ENCODE measurements around the gene FAM3C.

FAM3C gene

GRCh38 chr7:121397361-121397760, 1.3 kb upstream of the FAM3C start:
- H3K9me3 ChIP-seq (replicated peaks; ENCODE audit: insufficient read depth, low read length): no peaks in the 10 kb centered on the region
- no peak overlapping the region for H3K4me2 ChIP-seq (ENCODE audit: low read depth, low read length)
- no peaks in the 10 kb centered on the region for H4K20me1 ChIP-seq (ENCODE audit: insufficient read depth, low read length)
- H3K36me3 ChIP-seq (replicated peaks; ENCODE audit: insufficient read depth, low read length): peaks cover 2% of the 10 kb centered on the region; the same call in 1 of the 2 replicates
- peaks cover 15% of the 10 kb centered on the region for H3F3A ChIP-seq (ENCODE audit: insufficient read depth, low read length)
- no peaks in the 10 kb centered on the region for H3K9me2 ChIP-seq (replicated peaks; ENCODE audit: insufficient read depth, low read length)
- H3K27ac ChIP-seq (ENCODE audit: low read length): no peak overlapping the region
- no peak for DNase-seq
- H3K9ac ChIP-seq (ENCODE audit: low read length): no peak overlapping the region
- TF ChIP-seq EZH2 (optimal IDR thresholded peaks at IDR 0.05; ENCODE audit: low read depth, low read length): no peak
- TF ChIP-seq EZH2phosphoT487 (IDR thresholded peaks at IDR 0.05; ENCODE audit: low read length): no peak
- TF ChIP-seq CTCF (IDR thresholded peaks at IDR 0.05; ENCODE audit: low read length): no peak
- no peak overlapping the region for H3K4me3 ChIP-seq (ENCODE audit: low read length)
- no peaks in the 10 kb centered on the region for H3K27me3 ChIP-seq (replicated peaks; ENCODE audit: insufficient read depth, low read length)
- H3K79me2 ChIP-seq (ENCODE audit: low read length): peaks cover 33% of the 10 kb centered on the region
- H2AFZ ChIP-seq (ENCODE audit: low read length): peak overlapping the region; percentile 76; the same call in 1 of the 2 replicates
- H3K4me1 ChIP-seq (ENCODE audit: low read length): peaks cover 14% of the 10 kb centered on the region

GRCh38 chr7:121395494-121395960, 581 bp downstream of the FAM3C start:
- Histone ChIP-seq H3K9ac (ENCODE audit: low read length) (peak overlapping the region; percentile 70; the same call in 1 of the 2 replicates), H3K4me3 (ENCODE audit: low read length) (peak overlapping the region; percentile 68), H3K4me2 (ENCODE audit: low read depth, low read length) (peak overlapping the region; percentile 77), H3K27me3 (replicated peaks; ENCODE audit: insufficient read depth, low read length) (no peaks in the 10 kb centered on the region), H3F3A (ENCODE audit: insufficient read depth, low read length) (peaks cover 15% of the 10 kb centered on the region), H3K9me3 (replicated peaks; ENCODE audit: insufficient read depth, low read length) (no peaks in the 10 kb centered on the region), H2AFZ (ENCODE audit: low read length) (peak overlapping the region; percentile 54; the same call in 1 of the 2 replicates), H3K36me3 (replicated peaks; ENCODE audit: insufficient read depth, low read length) (peaks cover 3% of the 10 kb centered on the region; the same call in 1 of the 2 replicates), H3K27ac (ENCODE audit: low read length) (peak overlapping the region; percentile 64; the same call in 1 of the 2 replicates), H4K20me1 (ENCODE audit: insufficient read depth, low read length) (no peaks in the 10 kb centered on the region), H3K79me2 (ENCODE audit: low read length) (peaks cover 51% of the 10 kb centered on the region), H3K4me1 (ENCODE audit: low read length) (peaks cover 23% of the 10 kb centered on the region), H3K9me2 (replicated peaks; ENCODE audit: insufficient read depth, low read length) (no peaks in the 10 kb centered on the region)
- TF ChIP-seq EZH2phosphoT487 (IDR thresholded peaks at IDR 0.05; ENCODE audit: low read length) (no peak), EZH2 (optimal IDR thresholded peaks at IDR 0.05; ENCODE audit: low read depth, low read length) (no peak), CTCF (IDR thresholded peaks at IDR 0.05; ENCODE audit: low read length) (no peak)
- peak; percentile 73 for DNase-seq

GRCh38 chr7:121394709-121395140, 1.4 kb downstream of the FAM3C start:
- H3K9ac ChIP-seq (ENCODE audit: low read length): peak overlapping the region; percentile 1; the same call in 1 of the 2 replicates

More at GRCh38 chr7:121394709-121395140, 1.4 kb downstream of the FAM3C start:
- Histone ChIP-seq H3K9me3 (replicated peaks; ENCODE audit: insufficient read depth, low read length) (no peaks in the 10 kb centered on the region), H3K36me3 (replicated peaks; ENCODE audit: insufficient read depth, low read length) (peaks cover 3% of the 10 kb centered on the region; the same call in 1 of the 2 replicates), H3K27me3 (replicated peaks; ENCODE audit: insufficient read depth, low read length) (no peaks in the 10 kb centered on the region), H3K4me2 (ENCODE audit: low read depth, low read length) (peak overlapping the region; percentile 77), H3F3A (ENCODE audit: insufficient read depth, low read length) (peaks cover 15% of the 10 kb centered on the region), H3K9me2 (replicated peaks; ENCODE audit: insufficient read depth, low read length) (no peaks in the 10 kb centered on the region), H3K79me2 (ENCODE audit: low read length) (peaks cover 60% of the 10 kb centered on the region), H2AFZ (ENCODE audit: low read length) (no peak overlapping the region), H3K4me1 (ENCODE audit: low read length) (peaks cover 23% of the 10 kb centered on the region), H3K27ac (ENCODE audit: low read length) (peak overlapping the region; percentile 31; the same call in 1 of the 2 replicates), H4K20me1 (ENCODE audit: insufficient read depth, low read length) (no peaks in the 10 kb centered on the region), H3K4me3 (ENCODE audit: low read length) (peak overlapping the region; percentile 68)
- TF ChIP-seq EZH2phosphoT487 (IDR thresholded peaks at IDR 0.05; ENCODE audit: low read length) (no peak), CTCF (IDR thresholded peaks at IDR 0.05; ENCODE audit: low read length) (no peak), EZH2 (optimal IDR thresholded peaks at IDR 0.05; ENCODE audit: low read depth, low read length) (no peak)
- DNase-seq: peak; percentile 69

All from MM.1S (cell line).